ENCODE data around the gene USP30. TPM values are rescaled to one million over a fixed set of nuclear protein-coding genes. Genes with fewer than 3 reads are reported as not detected.

The USP30 gene
- total RNA-seq, 1 experiment from 2014 or later = 6.9 TPM

DNA sequence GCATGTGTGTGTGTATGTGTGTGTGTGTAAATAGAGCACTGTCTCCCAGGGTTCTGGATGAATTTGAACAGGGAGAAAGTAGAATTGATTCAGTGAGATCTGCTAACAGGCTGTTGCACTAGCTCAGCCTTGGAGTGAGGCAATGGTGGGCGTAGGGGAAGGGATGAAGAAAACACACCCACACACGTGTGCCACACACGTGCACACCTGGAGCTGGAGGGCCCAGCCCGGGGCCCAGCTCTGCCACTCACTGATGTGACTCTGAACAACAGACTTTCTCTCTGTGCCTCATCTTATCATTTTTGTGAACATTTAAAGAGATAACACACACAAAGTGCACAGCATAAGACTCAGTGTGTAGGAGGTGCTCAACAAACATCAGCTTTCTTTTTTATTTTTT, 68.2 kb downstream of the USP30 start (continued):
- TF ChIP-seq, protein P1, sequence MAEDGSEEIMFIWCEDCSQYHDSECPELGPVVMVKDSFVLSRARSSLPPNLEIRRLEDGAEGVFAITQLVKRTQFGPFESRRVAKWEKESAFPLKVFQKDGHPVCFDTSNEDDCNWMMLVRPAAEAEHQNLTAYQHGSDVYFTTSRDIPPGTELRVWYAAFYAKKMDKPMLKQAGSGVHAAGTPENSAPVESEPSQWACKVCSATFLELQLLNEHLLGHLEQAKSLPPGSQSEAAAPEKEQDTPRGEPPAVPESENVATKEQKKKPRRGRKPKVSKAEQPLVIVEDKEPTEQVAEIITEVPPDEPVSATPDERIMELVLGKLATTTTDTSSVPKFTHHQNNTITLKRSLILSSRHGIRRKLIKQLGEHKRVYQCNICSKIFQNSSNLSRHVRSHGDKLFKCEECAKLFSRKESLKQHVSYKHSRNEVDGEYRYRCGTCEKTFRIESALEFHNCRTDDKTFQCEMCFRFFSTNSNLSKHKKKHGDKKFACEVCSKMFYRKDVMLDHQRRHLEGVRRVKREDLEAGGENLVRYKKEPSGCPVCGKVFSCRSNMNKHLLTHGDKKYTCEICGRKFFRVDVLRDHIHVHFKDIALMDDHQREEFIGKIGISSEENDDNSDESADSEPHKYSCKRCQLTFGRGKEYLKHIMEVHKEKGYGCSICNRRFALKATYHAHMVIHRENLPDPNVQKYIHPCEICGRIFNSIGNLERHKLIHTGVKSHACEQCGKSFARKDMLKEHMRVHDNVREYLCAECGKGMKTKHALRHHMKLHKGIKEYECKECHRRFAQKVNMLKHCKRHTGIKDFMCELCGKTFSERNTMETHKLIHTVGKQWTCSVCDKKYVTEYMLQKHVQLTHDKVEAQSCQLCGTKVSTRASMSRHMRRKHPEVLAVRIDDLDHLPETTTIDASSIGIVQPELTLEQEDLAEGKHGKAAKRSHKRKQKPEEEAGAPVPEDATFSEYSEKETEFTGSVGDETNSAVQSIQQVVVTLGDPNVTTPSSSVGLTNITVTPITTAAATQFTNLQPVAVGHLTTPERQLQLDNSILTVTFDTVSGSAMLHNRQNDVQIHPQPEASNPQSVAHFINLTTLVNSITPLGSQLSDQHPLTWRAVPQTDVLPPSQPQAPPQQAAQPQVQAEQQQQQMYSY (CRISPR knock-in tag; IDR thresholded peaks at IDR 0.05) = no peak
- TF ChIP-seq SMAD3 (CRISPR knock-in tag; IDR thresholded peaks at IDR 0.05; ENCODE audit: borderline replicate concordance) = no peak
- TF ChIP-seq EMX1 (CRISPR knock-in tag; IDR thresholded peaks at IDR 0.05) = no peak
- no peak for TF ChIP-seq NR3C1 (CRISPR knock-in tag; conservative IDR thresholded peaks at IDR 0.05; ENCODE audit: low read depth)
- TF ChIP-seq NR1H2 (CRISPR knock-in tag; IDR thresholded peaks at IDR 0.05) = no peak

DNA sequence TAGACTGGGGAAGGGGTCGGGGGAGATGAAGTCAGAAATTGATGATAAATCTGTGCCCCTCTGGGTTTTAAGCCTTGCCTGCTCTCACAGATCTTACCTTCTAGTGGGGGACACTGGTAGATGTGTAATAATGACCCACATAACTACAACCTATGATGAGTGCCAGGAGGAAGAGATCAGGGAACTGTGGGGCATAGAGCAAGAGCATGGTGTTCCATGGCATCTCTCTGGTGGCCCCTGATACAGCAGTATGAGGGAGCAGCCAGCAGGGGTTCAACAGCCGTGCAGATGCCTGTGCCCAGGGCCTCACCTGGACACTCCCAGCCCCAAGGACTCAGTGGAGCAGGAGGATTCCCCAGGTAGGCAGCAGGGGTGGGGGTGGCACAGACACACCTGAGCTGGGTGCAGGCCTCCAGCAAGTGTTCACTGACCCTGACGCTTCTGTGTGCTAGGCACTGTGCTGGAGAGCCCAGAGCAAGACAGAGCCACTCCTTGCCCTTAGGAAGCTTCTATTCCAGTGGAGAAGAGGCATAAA, 69.0 kb downstream of the USP30 start:
- TF ChIP-seq NFATC4 (CRISPR knock-in tag; IDR thresholded peaks at IDR 0.05) (no peak), ZNF671 (CRISPR knock-in tag; IDR thresholded peaks at IDR 0.05) (no peak), NFE2L1 (CRISPR knock-in tag; IDR thresholded peaks at IDR 0.05) (no peak), RORB (CRISPR knock-in tag; IDR thresholded peaks at IDR 0.05) (no peak)
- TF ChIP-seq, protein P2, sequence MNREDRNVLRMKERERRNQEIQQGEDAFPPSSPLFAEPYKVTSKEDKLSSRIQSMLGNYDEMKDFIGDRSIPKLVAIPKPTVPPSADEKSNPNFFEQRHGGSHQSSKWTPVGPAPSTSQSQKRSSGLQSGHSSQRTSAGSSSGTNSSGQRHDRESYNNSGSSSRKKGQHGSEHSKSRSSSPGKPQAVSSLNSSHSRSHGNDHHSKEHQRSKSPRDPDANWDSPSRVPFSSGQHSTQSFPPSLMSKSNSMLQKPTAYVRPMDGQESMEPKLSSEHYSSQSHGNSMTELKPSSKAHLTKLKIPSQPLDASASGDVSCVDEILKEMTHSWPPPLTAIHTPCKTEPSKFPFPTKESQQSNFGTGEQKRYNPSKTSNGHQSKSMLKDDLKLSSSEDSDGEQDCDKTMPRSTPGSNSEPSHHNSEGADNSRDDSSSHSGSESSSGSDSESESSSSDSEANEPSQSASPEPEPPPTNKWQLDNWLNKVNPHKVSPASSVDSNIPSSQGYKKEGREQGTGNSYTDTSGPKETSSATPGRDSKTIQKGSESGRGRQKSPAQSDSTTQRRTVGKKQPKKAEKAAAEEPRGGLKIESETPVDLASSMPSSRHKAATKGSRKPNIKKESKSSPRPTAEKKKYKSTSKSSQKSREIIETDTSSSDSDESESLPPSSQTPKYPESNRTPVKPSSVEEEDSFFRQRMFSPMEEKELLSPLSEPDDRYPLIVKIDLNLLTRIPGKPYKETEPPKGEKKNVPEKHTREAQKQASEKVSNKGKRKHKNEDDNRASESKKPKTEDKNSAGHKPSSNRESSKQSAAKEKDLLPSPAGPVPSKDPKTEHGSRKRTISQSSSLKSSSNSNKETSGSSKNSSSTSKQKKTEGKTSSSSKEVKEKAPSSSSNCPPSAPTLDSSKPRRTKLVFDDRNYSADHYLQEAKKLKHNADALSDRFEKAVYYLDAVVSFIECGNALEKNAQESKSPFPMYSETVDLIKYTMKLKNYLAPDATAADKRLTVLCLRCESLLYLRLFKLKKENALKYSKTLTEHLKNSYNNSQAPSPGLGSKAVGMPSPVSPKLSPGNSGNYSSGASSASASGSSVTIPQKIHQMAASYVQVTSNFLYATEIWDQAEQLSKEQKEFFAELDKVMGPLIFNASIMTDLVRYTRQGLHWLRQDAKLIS (CRISPR knock-in tag; IDR thresholded peaks at IDR 0.05; ENCODE audit: borderline replicate concordance) = no peak
- TF ChIP-seq, protein P3, sequence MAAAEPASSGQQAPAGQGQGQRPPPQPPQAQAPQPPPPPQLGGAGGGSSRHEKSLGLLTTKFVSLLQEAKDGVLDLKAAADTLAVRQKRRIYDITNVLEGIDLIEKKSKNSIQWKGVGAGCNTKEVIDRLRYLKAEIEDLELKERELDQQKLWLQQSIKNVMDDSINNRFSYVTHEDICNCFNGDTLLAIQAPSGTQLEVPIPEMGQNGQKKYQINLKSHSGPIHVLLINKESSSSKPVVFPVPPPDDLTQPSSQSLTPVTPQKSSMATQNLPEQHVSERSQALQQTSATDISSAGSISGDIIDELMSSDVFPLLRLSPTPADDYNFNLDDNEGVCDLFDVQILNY (CRISPR knock-in tag; IDR thresholded peaks at IDR 0.05) = no peak
- TF ChIP-seq, protein P4, sequence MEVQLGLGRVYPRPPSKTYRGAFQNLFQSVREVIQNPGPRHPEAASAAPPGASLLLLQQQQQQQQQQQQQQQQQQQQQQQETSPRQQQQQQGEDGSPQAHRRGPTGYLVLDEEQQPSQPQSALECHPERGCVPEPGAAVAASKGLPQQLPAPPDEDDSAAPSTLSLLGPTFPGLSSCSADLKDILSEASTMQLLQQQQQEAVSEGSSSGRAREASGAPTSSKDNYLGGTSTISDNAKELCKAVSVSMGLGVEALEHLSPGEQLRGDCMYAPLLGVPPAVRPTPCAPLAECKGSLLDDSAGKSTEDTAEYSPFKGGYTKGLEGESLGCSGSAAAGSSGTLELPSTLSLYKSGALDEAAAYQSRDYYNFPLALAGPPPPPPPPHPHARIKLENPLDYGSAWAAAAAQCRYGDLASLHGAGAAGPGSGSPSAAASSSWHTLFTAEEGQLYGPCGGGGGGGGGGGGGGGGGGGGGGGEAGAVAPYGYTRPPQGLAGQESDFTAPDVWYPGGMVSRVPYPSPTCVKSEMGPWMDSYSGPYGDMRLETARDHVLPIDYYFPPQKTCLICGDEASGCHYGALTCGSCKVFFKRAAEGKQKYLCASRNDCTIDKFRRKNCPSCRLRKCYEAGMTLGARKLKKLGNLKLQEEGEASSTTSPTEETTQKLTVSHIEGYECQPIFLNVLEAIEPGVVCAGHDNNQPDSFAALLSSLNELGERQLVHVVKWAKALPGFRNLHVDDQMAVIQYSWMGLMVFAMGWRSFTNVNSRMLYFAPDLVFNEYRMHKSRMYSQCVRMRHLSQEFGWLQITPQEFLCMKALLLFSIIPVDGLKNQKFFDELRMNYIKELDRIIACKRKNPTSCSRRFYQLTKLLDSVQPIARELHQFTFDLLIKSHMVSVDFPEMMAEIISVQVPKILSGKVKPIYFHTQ (CRISPR knock-in tag; IDR thresholded peaks at IDR 0.05) = no peak
- Mint-ChIP-seq H3K27ac (no peak overlapping the region), H3K27me3 (ENCODE audit: low read depth) (no peaks in the 10 kb centered on the region; the same call in 1 of the 2 replicates), H3K36me3 (no peaks in the 10 kb centered on the region), H3K9me3 (no peaks in the 10 kb centered on the region), H3K4me3 (no peak overlapping the region), H3K4me1 (peaks cover 13% of the 10 kb centered on the region)
- no peak for ATAC-seq
- DNase-seq (ENCODE audit: low spot score) = no peak
- POLR2A ChIA-PET = no interaction called here
- CTCF ChIA-PET = interaction anchor here (1.7 kb wide), 1 partner anchor 10 kb away, joined by 9 read pairs; no protein-coding TSS in a partner anchor

Data from WTC11 (cell line).